ENCODE data around the gene GATAD2A. TPM values are rescaled to one million over a fixed set of nuclear protein-coding genes. Genes with fewer than 3 reads are reported as not detected.

Gene GATAD2A
- total RNA-seq, 1 donor from 2014 or later = 150 TPM

GRCh38 chr19:19502281-19502680 is 96.8 kb downstream of the GATAD2A start:
- H3K36me3 Mint-ChIP-seq (ENCODE audit: low read depth) = peaks cover 7% of the 10 kb centered on the region
- no peak overlapping the region for H3K27ac Mint-ChIP-seq (ENCODE audit: unreplicated experiment)
- H3K27me3 Mint-ChIP-seq (ENCODE audit: low read depth) = no peaks in the 10 kb centered on the region
- DNase-seq (ENCODE audit: low read depth, low spot score) = no peak
- no peaks in the 10 kb centered on the region for H3K9me3 Mint-ChIP-seq
- no peak overlapping the region for H3K4me3 Mint-ChIP-seq
- H3K4me1 Mint-ChIP-seq = no peaks in the 10 kb centered on the region
- TF ChIP-seq CTCF (conservative IDR thresholded peaks at IDR 0.05) = no peak

DNA sequence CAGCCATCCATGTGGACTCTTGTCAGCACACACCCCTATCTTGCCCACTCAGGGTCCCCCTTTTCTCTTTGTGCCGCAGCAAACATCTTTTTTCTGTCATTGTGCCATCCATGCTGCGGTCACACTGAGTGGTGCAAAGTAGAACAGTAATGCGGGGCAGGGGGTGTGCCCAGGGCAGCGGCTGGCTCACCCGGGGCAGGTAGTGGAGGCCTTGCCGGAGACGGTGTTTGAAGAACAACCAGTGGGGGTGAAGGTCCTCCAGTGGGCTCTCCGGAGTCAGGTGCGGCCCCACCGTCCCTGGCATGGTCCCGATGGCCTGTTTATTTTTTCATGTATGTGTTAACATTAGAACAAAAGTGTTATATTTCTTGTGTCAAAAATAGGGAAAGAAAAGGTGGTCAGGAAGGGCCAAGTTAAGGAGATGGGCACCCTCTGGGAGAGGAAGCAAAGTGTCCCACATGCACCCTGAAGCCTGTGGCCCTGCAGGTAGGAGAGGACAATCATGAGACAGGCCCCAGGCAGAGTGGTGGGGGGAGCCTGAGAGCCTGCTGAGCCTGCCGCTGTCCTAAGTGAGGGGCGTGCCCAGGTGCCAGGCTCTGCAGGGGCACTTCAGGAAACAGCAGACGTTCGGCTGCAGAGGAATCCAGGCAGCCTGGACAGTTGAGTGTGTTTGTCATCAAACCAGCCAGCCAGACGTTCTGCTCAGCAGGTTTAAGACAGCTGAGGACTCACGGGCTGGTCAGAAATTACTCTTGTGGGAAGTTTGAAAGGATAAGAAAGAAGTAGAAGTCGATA is 97.5 kb downstream of the GATAD2A start:
- TF ChIP-seq CTCF (conservative IDR thresholded peaks at IDR 0.05) = no peak
- peaks cover 10% of the 10 kb centered on the region for H3K36me3 Mint-ChIP-seq (ENCODE audit: low read depth)
- no peak overlapping the region for H3K27ac Mint-ChIP-seq (ENCODE audit: unreplicated experiment)
- H3K9me3 Mint-ChIP-seq = no peaks in the 10 kb centered on the region
- H3K27me3 Mint-ChIP-seq (ENCODE audit: low read depth) = no peaks in the 10 kb centered on the region
- no peaks in the 10 kb centered on the region for H3K4me1 Mint-ChIP-seq
- H3K4me3 Mint-ChIP-seq = peak overlapping the region; percentile 32
- DNase-seq (ENCODE audit: low read depth, low spot score) = no peak

DNA sequence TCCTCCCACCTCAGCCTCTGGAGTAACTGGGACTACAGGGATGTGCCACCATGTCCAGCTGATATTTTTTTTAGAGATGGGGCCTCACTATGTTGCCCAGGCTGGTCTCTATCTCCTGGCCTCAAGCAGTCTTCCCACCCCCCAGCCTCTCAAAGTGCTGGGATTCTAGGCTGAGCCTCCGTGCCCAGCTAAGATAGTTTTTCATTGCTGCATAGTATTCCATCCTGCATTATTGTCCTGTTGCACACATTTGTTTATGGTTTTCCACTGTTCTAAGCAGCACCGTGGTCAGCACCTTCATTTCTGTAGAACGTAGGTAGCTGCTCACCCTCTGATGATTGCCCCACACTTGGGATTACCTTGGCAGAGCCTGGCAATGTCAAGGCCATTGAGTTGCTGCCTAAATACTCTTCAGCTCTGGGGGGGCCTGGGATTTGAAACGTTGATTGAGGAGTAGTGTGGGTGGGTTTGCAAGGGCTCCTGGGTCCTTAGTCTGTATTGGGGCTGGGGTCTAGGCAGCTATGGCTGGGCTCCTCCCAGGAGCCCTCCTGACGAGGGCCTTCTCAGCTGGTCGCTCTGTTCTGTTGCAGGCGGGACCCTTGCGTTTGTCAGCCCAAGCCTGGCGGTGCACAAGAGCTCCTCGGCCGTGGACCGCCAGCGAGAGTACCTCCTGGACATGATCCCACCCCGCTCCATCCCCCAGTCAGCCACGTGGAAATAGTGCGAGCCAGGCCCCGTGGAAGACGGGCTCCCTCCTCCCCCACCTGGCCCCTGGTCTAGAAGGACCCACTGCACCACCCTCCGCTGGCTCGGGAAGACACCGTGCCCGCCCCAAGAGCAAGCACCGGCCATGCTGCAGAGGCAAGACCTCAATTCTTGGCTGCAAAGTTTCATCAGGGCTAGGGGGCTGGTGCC is 99.5 kb downstream of the GATAD2A start:
- Mint-ChIP-seq H3K4me3 (no peak overlapping the region), H3K27ac (ENCODE audit: unreplicated experiment) (no peak overlapping the region), H3K9me3 (no peaks in the 10 kb centered on the region), H3K4me1 (no peaks in the 10 kb centered on the region), H3K27me3 (ENCODE audit: low read depth) (no peaks in the 10 kb centered on the region), H3K36me3 (ENCODE audit: low read depth) (peaks cover 10% of the 10 kb centered on the region)
- TF ChIP-seq CTCF (conservative IDR thresholded peaks at IDR 0.05) = no peak
- no peak for DNase-seq (ENCODE audit: low read depth, low spot score)

DNA sequence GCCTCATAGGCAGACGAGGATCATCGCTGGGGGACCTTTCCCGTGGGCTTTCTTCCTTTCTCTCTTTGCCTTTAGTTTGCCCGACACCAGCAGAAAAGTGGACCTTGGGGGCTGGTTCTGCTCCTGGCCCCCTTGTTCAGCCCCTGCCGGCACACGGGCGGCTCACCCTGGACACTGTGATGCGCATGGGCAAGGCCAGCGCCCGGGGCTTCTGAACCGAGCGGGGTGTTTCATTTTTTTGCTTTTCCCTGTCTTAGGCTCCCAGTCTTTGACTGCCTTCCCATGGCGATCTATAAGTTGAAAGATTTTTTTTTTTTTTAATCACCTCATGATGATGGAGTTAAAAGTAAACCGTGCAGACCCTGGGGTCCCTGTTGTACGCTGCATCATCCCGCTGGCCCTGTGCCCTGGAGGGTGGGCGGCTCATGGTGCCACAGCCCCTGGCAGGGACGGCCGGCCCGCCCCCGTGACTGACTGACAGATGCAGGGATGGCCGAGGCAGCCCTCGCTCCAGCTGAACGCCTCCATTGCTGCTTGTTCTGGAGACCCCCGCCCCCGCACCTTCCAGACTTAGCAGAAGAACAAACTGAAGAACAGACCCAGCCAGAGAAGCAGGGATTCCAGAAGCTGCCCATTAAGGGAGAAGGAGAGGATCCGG is 100.3 kb downstream of the GATAD2A start:
- Mint-ChIP-seq H3K4me3 (no peak overlapping the region), H3K27ac (ENCODE audit: unreplicated experiment) (no peak overlapping the region), H3K36me3 (ENCODE audit: low read depth) (peaks cover 10% of the 10 kb centered on the region), H3K9me3 (no peaks in the 10 kb centered on the region), H3K27me3 (ENCODE audit: low read depth) (no peaks in the 10 kb centered on the region), H3K4me1 (no peaks in the 10 kb centered on the region)
- DNase-seq (ENCODE audit: low read depth, low spot score) = no peak
- TF ChIP-seq CTCF (conservative IDR thresholded peaks at IDR 0.05) = no peak

- Mint-ChIP-seq H3K4me1 (no peaks in the 10 kb centered on the region), H3K4me3 (peak overlapping the region; percentile 38), H3K36me3 (ENCODE audit: low read depth) (peaks cover 10% of the 10 kb centered on the region), H3K27ac (ENCODE audit: unreplicated experiment) (no peak overlapping the region), H3K27me3 (ENCODE audit: low read depth) (no peaks in the 10 kb centered on the region), H3K9me3 (no peaks in the 10 kb centered on the region)
- TF ChIP-seq CTCF (conservative IDR thresholded peaks at IDR 0.05) = no peak
- DNase-seq (ENCODE audit: low read depth, low spot score) = no peak
Observed at GRCh38 chr19:19506592-19506991, 101.1 kb downstream of the GATAD2A start.

Data from neural crest cell (in vitro differentiated cells).